ELF-1 (cell line): Measurements from ENCODE around the gene DMBT1.

Source experiments
- DNase-seq: peaks from one replicate; pipeline ENCODE4 v3.0.0-alpha.2; 2016; ENCODE audit warnings: low read depth, low spot score

Gene DMBT1

DNA sequence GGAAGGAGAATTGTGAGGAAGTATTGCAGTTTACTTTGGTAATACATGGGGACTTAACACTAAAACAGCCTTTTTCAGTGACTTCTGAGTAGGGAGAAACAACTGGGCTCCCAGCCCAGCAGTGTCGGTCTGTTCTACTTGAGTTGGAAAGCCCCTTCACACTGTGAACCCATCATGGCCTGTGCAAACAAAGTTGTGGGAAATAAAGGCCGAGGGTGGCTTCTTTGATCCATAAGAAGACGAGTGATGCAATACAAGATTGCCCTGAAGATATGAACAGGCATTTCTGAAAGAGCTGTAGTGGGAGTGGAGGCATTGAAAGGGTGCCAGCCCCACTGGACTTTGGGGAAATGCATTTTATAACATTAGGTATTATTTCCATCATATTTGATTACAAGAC, 110.8 kb downstream of the DMBT1 start:
- no peak for DNase-seq

DNA sequence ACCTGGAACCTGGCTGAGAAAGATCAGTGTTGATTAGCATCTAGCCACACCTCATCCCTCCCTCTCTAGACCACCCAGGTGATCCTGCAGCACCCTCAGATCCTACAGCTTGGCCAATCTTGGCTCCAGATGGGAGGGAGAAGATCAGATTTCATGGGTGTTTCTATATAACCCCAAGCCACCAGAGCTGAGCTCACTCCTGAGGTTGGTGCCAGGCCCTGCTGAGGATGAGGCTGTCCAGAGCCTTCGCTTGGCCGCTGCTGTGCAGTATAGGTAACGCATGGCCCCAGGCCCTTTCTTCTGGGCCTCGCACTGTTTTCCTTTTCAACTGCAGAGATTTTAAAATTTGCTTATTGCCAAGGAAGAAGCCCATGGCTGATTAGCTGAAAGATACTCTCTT, 112.1 kb downstream of the DMBT1 start:
- DNase-seq, result peak; percentile 8

DNA sequence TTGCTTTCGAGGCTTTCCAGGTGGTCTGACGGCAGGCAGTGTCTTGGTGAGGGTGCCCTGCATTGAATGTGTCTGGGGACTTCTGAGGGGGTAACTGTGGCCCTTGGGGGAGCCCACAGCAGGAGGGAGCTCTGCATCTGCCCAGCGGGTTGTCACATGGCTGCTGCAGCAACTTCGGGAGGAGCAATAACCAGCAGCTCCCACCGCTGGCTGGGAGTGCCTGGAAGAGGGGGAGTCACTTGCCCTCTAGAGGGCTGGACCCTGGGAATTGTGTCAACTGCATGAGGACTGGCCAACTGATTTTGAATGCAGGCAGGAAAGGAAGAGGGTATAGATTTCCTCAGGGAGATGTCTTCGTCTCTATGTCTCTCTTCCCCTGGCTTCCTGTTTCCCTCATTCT, 112.7 kb downstream of the DMBT1 start:
- no peak for DNase-seq

DNA sequence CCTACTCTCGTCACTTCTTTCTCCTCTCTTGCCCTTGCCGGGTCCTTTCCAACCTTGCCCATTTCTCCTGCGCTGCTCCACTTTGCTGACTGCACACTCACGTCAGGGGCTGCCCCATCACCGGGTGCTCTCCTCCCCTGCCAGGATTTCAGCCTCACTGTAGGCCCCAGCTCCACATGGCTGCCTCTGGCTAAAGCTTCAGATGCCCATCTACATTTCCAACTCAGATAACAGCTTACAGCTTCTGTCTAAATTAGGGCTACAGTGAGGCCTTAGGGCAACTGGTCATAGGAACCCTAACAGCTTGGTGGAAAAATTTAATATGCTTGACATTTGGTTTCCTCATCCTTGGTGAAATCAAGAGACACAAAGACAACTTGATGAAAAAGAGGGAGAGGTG, 113.2 kb downstream of the DMBT1 start:
- DNase-seq, result no peak

DNA sequence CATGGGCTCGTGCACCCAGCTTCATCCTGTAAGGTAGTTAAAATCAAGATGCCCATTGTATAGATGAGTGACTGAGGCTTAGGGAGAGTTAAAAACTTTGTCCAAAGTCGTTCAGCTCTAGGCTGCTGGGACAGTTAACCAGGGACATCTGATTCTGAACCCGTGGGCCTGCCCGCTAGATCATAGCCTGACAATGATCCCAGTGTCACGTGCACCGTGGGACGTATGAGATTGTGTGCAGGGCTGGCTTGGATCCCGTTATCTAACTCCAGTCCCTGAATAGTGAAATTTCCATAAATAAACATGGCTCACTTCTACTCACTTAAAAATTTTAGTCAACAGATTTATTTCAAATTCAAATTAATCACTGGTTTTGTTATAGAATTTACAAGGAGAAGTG, 114.2 kb downstream of the DMBT1 start:
- no peak for DNase-seq

DNA sequence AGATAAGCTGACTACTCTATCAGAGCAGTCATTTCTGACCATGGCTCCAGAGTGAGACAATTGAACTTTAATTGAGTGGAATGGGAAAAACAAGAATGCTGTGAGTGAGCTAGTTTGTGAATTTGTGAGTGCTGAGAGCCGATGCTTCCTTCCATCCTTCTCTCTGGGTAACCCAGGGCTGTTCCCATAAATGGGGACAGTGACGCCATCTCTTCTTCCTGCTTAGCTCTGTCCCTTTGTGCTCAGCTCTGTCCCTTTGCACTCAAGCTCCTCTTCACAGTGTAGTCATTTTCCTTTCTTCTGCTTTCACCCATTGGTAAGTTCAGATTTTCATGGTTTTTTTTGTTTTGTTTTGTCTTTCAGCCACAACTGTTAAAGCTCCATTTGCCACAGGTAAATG, 114.7 kb downstream of the DMBT1 start:
- DNase-seq, result no peak

DNA sequence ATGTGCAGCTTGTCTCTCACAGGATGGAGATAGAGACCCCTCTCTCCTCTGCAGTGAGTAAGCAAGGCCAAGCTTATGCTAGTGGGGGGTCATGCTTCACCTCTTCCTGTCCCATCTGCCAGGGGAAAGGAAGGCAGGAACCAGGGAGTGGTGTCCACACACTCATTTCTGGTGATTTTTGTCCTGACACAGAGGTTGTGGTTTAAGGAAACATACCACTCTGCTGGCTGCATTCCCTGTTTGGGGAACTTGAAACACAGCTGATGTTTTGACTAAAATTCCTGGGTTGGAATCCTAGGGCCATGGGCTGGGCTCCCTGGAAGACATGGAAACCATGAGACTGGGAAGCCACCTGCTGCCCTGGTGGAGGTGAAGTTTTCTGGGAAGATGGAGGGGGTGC, 117.7 kb downstream of the DMBT1 start:
- DNase-seq, result no peak

DNA sequence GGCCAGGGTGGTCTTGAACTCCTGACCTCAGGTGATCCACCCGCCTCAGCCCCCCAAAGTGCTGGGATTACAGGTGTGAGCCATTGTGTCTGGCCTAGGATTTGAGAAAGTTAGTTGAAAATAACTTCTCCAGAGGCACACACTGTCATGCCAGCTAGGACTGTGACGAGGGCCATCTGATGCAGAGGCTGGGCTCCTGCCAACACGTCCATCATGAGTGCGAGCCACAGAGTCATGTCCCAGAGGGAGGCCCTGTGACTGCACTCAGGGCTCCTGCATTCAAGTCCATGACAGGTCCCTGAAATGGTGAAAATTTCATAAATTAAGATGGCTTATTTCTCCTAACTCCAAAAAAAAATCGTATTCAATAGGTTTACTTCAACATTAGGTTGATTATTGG, 122.0 kb downstream of the DMBT1 start:
- no peak for DNase-seq

DNA sequence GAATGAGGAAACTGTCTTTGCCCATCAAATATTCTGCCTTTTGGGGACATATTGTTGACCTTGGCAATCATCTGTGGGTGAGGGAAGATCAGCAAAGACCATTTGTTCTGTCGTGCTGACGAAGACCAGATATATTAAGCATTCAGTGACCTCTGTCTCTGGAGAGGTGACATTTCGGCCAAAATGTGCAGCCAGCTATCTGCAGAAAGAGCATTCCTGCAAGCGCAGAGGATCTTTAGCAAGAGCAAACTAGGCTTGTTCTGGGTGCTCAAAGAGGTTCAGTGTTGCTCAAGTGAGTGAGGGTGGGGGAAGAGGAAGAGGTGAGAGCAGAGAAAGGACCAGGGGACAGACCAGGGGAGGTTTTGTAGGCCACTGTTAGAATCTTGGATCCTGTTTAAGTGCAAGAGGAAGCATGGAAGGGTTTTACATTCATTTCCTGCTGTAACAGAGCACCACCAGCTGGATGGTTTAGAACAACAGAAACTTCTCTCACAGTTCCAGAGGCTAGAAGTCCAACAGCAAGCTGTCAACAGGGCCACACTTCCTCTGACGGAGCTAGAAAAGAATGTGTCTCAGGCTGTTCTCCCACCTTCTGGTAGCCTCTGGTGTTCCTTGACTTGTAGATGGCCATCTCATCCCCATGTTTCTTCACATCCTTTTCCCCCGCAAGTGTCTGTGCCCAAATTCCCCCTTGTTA, 127.9 kb downstream of the DMBT1 start:
- peak; percentile 27 for DNase-seq

DNA sequence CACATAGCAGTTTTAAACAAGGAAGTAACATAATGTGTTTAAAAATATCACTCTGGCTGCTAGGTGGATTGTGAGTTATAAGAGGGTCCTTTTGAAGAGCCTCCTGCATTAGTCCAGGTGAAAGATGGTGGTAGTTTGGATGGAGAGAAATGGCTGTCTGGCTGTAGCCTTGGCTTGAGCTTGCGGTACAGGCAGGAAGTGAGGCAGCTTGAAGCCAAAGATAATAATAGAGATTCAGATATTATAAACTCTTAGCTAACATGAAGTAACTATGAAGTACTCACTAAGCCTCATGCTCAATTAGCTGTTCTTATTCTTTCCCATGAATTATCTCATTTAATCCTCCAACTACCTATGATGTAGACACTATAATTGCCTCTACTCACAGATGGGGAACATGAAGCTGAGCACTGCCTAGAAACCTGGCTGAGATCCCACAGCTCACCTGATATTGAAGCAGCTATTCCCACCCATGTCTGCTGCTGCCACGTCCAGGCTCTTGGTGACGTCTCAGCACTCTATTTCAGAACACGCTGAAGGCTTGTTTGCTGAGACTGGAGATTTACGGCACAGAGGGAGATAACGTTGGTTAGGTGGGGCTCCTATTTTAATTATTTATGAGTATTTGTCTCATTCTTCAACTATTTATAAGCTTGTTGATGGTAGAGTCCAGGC, 128.7 kb downstream of the DMBT1 start:
- no peak for DNase-seq

DNA sequence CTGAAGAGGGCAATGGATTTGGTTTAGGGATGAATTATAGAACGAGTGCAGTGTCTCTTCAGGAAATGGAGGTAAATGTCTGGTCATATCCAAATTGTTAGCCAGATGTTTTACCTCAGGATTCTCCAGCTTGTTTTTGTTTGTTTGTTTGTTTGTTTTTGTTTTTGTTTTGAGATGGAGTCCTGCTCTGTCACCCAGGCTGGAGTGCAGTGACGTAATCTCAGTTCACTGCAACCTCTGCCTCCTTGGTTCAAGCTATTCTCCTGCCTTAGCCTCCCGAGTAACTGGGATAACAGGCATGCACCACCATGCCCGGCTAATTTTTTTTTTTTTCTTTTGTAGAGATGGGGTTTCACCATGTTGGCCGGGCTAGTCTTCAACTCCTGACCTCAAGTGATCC, 132.2 kb downstream of the DMBT1 start:
- no peak for DNase-seq
